Activated naive CD4-positive, alpha-beta T cell treated with anti-CD3 and anti-CD28 coated beads, Interleukin-2, amount 50 U/mL, for 24 hours (primary cell): ENCODE data around the gene TKT.

ENCODE experiments used
- H3K27ac Mint-ChIP-seq: one replicate; pipeline ENCODE4 v1.8.0; 2021; ENCODE audit warnings: mild to moderate bottlenecking, mixed read lengths
- H3K27me3 Mint-ChIP-seq: one replicate; pipeline ENCODE4 v1.8.0; 2021; ENCODE audit warnings: mixed read lengths
- H3K36me3 Mint-ChIP-seq: one replicate; pipeline ENCODE4 v1.8.0; 2021; ENCODE audit warnings: mixed read lengths
- H3K4me1 Mint-ChIP-seq: one replicate; pipeline ENCODE4 v1.8.0; 2021; ENCODE audit warnings: mixed read lengths
- H3K4me3 Mint-ChIP-seq: one replicate; pipeline ENCODE4 v1.8.0; 2021; ENCODE audit warnings: mild to moderate bottlenecking, mixed read lengths
- H3K9me3 Mint-ChIP-seq: one replicate; pipeline ENCODE4 v1.8.0; 2021; ENCODE audit warnings: mixed read lengths

Gene TKT

DNA sequence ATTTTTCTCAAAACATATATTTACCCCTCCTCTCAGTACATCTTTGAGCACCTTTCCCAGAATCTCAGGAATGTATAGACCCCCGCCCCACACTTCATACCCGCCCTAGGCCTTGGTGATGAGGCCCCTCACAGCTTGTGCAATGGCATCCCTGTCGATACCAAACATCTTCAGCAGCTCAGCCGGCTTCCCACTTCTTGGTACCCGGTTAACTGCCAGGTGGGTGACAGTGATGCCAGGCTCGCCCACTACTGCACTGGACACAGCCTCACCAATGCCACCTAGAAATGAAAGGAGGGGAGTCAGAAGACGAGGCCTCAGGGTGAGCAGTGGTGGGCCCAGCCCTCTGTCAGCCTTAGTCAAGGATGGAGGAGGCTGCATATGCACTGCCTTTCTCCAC is 30.2 kb downstream of the TKT start:
- H3K4me3 Mint-ChIP-seq: no peak overlapping the region
- peak overlapping the region; percentile 46 for H3K27ac Mint-ChIP-seq
- H3K9me3 Mint-ChIP-seq: no peaks in the 10 kb centered on the region
- no peaks in the 10 kb centered on the region for H3K27me3 Mint-ChIP-seq
- H3K36me3 Mint-ChIP-seq: peaks cover 6% of the 10 kb centered on the region
- H3K4me1 Mint-ChIP-seq: no peaks in the 10 kb centered on the region

DNA sequence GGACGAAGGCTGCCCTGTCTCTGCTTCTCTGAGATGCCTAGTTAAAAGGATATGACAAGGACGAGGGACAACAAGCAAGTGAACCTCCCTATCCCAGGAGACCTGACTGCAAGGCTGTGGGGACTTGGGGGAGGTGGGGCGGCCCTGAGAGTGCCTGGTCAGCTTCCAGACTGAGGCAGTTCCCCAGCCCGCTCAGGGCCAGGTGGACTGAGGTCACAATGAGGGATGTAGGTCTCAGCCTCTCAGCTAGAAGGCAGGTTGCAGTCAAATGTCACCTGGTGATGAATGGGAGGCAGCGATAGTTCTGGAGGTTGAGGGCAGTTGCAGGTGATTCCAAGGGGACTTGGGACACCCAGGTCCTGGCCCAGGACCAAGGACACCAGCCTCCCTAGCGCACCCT is 30.6 kb downstream of the TKT start:
- peaks cover 6% of the 10 kb centered on the region for H3K36me3 Mint-ChIP-seq

DNA sequence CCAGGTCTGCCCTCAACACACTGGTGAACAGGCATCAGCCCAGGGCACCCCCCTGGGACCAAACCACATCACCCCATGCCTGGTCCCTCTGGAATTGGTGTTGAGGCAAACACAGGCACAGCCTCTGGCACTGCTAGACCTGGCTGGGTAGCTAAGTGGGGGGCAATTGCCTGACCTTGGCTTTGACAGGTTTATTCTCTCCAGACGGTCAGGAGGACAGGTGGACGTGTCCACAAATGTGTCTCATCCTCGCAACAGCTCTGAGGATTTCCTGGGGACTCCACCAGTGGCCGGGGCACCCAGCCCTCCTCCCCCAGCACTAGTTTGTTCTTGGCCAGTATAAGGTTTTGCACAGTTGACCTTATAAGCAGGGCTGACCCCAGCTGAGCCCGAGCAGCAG is 31.3 kb downstream of the TKT start:
- Mint-ChIP-seq H3K4me1 (peaks cover 4% of the 10 kb centered on the region), H3K27me3 (no peaks in the 10 kb centered on the region), H3K36me3 (peaks cover 6% of the 10 kb centered on the region), H3K9me3 (no peaks in the 10 kb centered on the region), H3K27ac (no peak overlapping the region), H3K4me3 (no peak overlapping the region)

More for the DNA sequence above, 30.6 kb downstream of the TKT start:
- no peaks in the 10 kb centered on the region for H3K9me3 Mint-ChIP-seq
- H3K4me3 Mint-ChIP-seq: no peak overlapping the region
- no peaks in the 10 kb centered on the region for H3K27me3 Mint-ChIP-seq
- H3K4me1 Mint-ChIP-seq: no peaks in the 10 kb centered on the region
- H3K27ac Mint-ChIP-seq: no peak overlapping the region

DNA sequence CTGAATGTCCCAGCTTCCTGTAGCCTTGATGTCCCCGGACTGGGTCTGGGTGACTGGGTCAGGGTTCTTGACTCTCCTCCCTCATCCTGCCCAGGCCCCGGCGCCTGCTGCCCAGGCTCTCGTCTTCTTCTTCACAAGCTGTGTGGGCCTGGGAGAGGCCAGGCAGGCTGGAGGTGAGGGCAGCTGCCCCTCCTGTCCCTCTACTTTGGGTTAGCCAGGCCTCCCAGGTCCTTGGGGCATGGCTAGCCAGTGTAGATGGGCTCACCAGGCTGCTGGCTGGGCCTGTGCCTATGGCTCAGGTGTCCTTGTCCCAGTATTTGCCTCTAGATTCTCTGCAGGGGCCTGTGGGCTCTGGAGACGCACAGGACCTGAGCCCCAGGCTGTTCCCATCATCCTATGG is 31.8 kb downstream of the TKT start:
- Mint-ChIP-seq H3K27me3 (no peaks in the 10 kb centered on the region), H3K27ac (no peak overlapping the region), H3K4me1 (peaks cover 4% of the 10 kb centered on the region), H3K9me3 (no peaks in the 10 kb centered on the region), H3K36me3 (peaks cover 6% of the 10 kb centered on the region), H3K4me3 (no peak overlapping the region)

DNA sequence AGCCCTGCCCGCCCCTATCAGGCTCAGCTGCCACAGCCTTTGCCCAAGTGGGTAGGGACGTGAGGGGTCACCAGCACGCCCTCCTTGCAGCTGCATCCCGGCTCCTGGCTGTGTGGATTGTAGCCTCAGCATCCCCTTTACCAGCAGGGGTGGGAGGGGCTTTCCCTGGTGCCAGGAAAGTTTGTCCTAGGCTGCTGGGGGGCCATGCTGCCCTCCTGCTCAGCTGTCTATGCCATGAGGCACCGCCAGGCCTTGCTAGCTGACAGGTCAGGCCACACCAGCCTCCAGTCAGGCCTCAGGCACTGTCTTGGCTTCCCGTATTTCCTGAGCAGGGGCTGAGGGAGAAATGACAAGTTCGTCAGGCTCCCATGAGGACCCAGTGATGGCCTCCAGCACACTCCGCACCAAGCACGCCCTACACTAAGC is 32.3 kb downstream of the TKT start:
- Mint-ChIP-seq H3K4me3 (no peak overlapping the region), H3K9me3 (no peaks in the 10 kb centered on the region), H3K27me3 (no peaks in the 10 kb centered on the region), H3K36me3 (peaks cover 6% of the 10 kb centered on the region), H3K4me1 (peaks cover 4% of the 10 kb centered on the region), H3K27ac (no peak overlapping the region)

DNA sequence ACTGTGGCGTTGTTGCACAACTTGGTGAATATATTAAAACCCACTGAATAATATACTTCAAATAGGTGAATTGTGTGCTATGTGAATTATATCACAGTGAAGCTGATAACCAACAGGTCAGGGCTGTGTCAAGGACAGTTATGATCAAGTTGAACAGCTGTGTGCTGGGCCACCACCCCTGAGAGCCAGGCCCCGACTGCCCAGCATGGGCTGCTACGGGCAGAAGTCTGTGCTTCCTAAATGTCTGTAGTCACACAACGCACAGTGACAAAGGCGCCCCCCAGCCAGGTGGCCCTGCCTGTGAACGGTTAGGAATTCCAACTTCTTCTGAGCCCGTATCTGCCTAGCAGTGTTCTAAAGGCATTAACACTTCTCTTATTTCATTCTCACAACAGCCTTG is 32.8 kb downstream of the TKT start:
- Mint-ChIP-seq H3K27ac (no peak overlapping the region), H3K4me3 (no peak overlapping the region), H3K27me3 (no peaks in the 10 kb centered on the region), H3K4me1 (peaks cover 4% of the 10 kb centered on the region), H3K36me3 (peaks cover 6% of the 10 kb centered on the region), H3K9me3 (no peaks in the 10 kb centered on the region)

DNA sequence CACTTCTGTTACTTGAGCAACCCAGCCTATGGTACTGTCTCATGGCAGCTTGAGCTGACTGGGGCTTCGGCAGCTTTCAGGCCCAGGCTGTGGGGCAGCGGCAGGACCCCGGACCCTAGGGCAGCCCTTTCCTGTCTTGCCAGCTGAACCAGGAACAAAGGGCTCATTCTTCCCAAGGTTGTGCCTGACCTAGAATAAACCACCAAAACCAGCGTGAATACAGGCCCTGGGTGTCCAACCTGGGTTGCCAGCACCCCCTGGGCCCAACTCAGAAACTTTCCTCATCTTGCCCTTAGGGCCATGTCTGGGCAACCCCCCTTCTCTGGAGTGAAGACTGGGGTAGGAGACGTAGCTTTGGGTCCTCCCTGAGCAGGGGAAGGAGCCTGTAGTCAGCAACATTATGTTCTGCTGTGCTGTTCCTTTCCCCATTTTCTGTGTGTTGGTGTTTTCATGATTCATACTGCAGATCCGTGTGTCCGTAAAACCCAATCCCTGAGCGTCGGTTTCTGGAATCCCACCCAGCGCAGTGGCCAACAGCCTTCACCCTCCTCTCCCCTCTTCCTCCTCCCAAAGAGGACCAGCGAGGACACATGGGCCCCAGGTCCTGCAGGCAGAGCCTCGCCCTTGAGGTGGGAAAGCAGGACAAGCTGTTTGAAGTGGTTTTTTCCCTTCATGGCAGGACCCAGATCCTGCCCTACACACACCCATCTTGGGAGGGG is 33.5 kb downstream of the TKT start:
- Mint-ChIP-seq H3K36me3 (peaks cover 5% of the 10 kb centered on the region), H3K27ac (peak overlapping the region; percentile 55), H3K4me1 (peaks cover 4% of the 10 kb centered on the region), H3K27me3 (no peaks in the 10 kb centered on the region), H3K4me3 (no peak overlapping the region), H3K9me3 (no peaks in the 10 kb centered on the region)

DNA sequence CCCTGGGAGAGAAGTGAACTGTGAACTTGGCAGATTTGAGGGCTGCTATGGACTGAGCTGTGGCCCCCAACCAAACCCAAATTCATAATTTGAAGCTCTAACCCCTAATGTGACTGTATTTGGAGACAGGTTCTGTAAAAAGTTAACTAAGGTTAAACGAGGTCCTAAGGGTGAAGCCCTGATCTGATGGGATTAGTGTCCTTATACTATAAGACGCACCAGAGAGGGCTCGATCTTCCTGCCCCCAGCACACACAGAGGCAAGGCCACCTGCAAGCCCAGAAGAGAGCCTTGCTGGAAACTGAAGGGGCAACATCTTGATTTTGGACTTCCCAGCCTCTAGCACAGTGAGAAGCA is 34.0 kb downstream of the TKT start:
- H3K27me3 Mint-ChIP-seq: no peaks in the 10 kb centered on the region

DNA sequence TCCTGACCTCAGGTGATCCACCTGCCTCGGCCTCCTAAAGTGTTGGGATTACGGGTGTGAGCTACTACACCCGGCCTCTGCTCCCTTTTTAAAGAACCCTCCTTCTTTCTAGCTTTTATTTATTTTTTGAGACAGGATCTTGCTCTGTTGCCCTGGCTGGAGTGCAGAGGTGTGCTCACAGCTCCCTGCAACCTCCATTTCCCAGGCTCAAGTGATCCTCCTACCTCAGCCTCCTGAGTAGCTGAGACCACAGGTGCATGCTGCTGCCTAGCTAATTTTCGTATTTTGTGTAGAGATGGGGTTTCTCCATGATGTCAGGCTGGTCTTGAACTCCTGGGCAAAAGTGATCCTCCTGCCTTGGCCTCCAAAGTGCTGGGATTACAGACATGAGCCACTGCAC is 34.5 kb downstream of the TKT start:
- H3K9me3 Mint-ChIP-seq: no peaks in the 10 kb centered on the region
- H3K4me1 Mint-ChIP-seq: peaks cover 4% of the 10 kb centered on the region
- H3K36me3 Mint-ChIP-seq: peaks cover 4% of the 10 kb centered on the region
- H3K27me3 Mint-ChIP-seq: no peaks in the 10 kb centered on the region
- no peak overlapping the region for H3K27ac Mint-ChIP-seq
- no peak overlapping the region for H3K4me3 Mint-ChIP-seq

More for the DNA sequence above, 34.0 kb downstream of the TKT start:
- peaks cover 4% of the 10 kb centered on the region for H3K36me3 Mint-ChIP-seq
- no peaks in the 10 kb centered on the region for H3K9me3 Mint-ChIP-seq
- no peak overlapping the region for H3K4me3 Mint-ChIP-seq
- peaks cover 4% of the 10 kb centered on the region for H3K4me1 Mint-ChIP-seq
- H3K27ac Mint-ChIP-seq: no peak overlapping the region

DNA sequence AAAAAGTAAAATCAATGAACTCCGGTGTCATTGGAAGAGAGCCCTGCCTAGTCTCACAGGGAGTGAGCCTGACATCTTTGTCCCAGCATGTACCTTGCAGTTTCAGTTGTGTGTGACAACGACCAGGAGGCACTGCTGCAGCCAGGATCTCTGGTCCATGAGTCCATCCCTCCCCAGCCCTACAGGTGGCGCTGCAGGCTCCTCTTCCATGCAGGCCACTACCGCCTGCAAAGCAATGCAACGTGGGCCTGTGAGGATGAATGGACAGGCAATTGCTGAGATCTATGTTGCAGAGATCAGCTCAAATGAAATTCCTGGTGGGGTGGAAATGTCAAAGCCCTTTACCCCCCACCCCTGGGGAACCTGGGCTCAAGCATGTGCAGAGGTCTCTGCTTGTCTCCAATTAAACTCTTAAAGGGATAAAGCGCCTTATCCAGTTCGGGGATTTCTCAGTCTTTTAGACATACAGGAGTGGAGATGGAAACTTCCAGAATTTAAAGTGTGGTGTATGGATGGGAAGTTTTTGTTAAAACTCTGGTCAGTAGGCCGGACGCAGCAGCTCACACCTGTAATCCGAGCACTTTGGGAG is 35.8 kb downstream of the TKT start:
- H3K9me3 Mint-ChIP-seq: no peaks in the 10 kb centered on the region
- peaks cover 4% of the 10 kb centered on the region for H3K4me1 Mint-ChIP-seq
- H3K4me3 Mint-ChIP-seq: no peak overlapping the region
- H3K27ac Mint-ChIP-seq: no peak overlapping the region
- peaks cover 4% of the 10 kb centered on the region for H3K36me3 Mint-ChIP-seq
- H3K27me3 Mint-ChIP-seq: no peaks in the 10 kb centered on the region

DNA sequence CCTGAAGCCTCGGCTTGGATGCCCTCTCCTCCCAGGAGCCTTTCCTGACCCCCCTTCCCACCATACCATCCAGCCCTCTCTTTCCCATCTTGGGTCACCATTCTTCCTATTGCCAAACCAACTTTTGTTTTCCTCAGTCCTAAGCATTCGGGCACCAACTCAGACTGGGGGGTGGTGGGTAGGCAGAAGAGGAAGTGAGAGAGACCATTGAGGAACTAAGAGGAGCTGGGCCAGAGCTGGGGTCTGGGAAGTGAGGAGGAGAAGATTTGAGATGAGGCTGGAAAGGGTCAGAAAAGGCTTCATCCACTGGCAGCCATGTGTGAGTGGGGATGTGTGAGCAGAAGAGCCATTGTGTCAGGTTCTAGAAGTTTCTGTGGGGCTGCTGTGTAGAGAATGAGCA is 37.7 kb downstream of the TKT start:
- H3K4me3 Mint-ChIP-seq: no peak overlapping the region
- peaks cover 4% of the 10 kb centered on the region for H3K4me1 Mint-ChIP-seq
- H3K9me3 Mint-ChIP-seq: no peaks in the 10 kb centered on the region

DNA sequence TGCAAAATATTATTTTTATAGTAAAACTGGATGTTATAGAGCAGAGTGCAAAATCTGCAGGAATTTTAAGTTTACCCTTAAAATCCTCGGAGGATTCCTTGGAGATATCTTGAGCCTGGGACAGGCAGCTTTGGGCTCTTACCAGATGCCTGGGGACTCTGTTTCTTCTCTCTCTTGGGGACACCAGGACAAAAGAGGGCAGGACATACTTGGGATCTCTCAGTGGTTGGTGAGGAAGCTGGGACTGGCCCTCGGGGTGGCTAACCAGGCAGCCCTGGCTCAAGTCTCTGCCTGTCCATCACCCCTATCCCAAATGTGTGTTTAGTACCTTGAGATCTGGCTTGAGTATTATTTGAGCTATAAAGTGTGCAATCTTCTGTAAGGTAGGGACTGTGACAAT is 38.6 kb downstream of the TKT start:
- no peaks in the 10 kb centered on the region for H3K9me3 Mint-ChIP-seq
- no peak overlapping the region for H3K27ac Mint-ChIP-seq
- no peak overlapping the region for H3K4me3 Mint-ChIP-seq
- H3K4me1 Mint-ChIP-seq: peaks cover 4% of the 10 kb centered on the region
- no peaks in the 10 kb centered on the region for H3K36me3 Mint-ChIP-seq
- no peaks in the 10 kb centered on the region for H3K27me3 Mint-ChIP-seq

More for the DNA sequence above, 37.7 kb downstream of the TKT start:
- Mint-ChIP-seq H3K27ac (no peak overlapping the region), H3K27me3 (no peaks in the 10 kb centered on the region), H3K36me3 (peaks cover 2% of the 10 kb centered on the region)

DNA sequence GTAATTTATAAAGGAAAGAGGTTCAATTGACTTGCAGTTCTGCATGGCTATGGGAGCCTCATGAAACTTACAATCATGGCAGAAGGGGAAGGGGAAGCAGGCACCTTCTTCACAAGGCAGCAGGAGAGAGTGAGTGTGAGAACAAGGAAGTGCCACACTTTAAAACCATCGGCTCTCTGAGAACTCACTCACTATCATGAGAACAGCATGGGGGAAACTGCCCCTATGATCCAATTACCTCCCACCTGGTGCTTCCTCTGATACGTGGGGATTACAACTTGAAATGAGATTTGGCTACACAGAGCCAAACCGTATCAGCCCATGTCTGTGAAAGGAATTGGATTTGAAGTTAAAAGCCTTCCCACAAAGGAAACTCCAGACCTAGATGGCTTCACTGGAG is 39.1 kb downstream of the TKT start:
- Mint-ChIP-seq H3K4me3 (no peak overlapping the region), H3K4me1 (peaks cover 4% of the 10 kb centered on the region), H3K36me3 (no peaks in the 10 kb centered on the region), H3K27ac (no peak overlapping the region), H3K27me3 (no peaks in the 10 kb centered on the region), H3K9me3 (no peaks in the 10 kb centered on the region)

DNA sequence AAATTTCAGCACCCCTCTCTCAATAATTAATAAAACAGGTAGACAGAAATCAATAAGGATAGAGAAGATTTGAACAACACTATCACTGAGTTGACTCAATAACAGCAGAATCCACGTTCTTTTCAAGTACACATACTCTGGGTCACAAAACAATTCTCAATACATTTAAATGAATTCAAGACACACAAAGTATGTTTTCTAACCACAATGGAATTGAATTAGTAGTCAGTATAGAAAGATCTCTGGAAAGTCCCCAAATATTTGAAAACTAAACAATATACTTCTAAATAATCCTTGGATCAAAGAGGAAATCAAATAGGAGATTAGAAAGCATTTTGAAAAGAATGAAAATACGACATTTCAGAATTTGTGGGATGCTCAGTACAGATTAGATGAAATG is 40.0 kb downstream of the TKT start:
- peaks cover 4% of the 10 kb centered on the region for H3K4me1 Mint-ChIP-seq
- H3K27ac Mint-ChIP-seq: no peak overlapping the region
- H3K9me3 Mint-ChIP-seq: no peaks in the 10 kb centered on the region
- no peaks in the 10 kb centered on the region for H3K36me3 Mint-ChIP-seq
- no peaks in the 10 kb centered on the region for H3K27me3 Mint-ChIP-seq
- no peak overlapping the region for H3K4me3 Mint-ChIP-seq

DNA sequence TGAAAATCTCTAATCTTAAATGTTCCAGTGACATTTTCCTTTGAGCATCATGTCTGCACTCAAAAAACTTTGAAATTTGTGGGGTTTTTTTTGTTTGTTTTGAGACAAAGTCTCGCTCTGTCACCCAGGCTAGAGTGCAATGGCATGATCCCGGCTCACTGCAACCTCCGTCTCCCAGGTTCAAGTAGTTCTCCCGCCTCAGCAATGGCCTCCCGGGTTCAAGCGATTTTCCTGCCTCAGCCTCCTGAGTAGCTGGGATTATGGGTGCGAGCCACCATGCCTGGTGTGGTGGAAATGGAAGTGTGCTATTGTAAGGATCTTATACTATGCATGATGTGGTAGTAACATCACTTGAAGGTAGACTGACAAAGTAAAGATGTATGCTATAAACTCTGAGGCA is 42.5 kb downstream of the TKT start:
- H3K4me1 Mint-ChIP-seq: no peaks in the 10 kb centered on the region
- H3K4me3 Mint-ChIP-seq: no peak overlapping the region
- H3K9me3 Mint-ChIP-seq: peaks cover 5% of the 10 kb centered on the region
- no peaks in the 10 kb centered on the region for H3K36me3 Mint-ChIP-seq
- no peaks in the 10 kb centered on the region for H3K27me3 Mint-ChIP-seq
- H3K27ac Mint-ChIP-seq: no peak overlapping the region

DNA sequence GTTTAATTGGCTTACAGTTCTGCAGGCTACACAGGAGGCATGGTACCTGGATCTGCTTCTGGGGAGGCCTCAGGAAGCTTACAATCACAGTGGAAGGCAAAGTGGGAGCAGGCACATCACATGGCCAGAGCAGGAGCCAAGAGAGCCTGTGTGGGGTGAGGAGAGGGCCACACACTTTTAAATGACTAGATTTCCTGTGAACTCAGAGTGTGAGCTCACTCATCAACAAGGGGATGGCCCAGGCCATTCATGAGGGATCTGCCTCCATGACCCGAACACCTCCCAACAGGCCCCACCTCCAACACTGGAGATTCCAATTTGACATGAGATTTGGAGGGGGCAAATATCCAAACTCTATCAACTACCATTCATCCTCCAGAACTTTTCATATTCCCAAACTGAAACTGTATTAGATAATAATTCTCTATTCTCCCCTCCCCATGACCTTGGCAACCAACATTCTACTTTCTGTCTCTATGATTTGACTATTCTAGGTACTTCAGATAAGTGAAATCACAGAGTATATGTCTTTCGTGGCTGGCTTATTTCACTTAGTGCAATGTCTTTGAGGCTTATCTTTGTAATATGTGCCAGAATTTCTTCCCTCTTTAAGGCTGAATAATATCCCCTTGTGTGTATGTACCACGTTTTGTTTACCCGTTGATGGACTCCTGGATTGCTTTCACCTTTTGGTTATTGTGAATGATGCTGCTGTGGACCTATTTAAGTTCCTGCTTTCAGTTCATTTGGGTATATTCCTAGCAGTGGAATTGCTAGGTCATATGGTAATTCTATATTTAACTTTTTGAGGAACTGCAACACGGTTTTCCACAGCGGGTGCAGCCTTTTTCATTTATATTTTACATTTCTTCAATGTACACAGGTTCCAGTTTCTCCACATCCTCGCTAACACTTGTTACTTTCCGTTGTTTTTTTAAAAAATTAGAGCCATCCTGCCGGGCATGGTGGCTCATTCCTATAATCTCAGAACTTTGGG is 43.8 kb downstream of the TKT start:
- Mint-ChIP-seq H3K27ac (no peak overlapping the region), H3K36me3 (peaks cover 4% of the 10 kb centered on the region), H3K4me3 (no peak overlapping the region), H3K4me1 (no peaks in the 10 kb centered on the region), H3K9me3 (peaks cover 5% of the 10 kb centered on the region), H3K27me3 (no peaks in the 10 kb centered on the region)
